HG02840 (cell line): ENCODE measurements around the gene S1PR5.
A peak's percentile ranks its signal among the peaks of the same experiment; 100 is the strongest.

Experiments used
- ATAC-seq: cut with Tn5 transposase; IDR thresholded peaks from one replicate; pipeline ENCODE4 v1.9.1; 2021; ENCODE audit warnings: mild to moderate bottlenecking, moderate library complexity, moderate number of reproducible peaks; ENCODE audit not compliant: unreplicated experiment, low FRiP score

S1PR5 gene

DNA sequence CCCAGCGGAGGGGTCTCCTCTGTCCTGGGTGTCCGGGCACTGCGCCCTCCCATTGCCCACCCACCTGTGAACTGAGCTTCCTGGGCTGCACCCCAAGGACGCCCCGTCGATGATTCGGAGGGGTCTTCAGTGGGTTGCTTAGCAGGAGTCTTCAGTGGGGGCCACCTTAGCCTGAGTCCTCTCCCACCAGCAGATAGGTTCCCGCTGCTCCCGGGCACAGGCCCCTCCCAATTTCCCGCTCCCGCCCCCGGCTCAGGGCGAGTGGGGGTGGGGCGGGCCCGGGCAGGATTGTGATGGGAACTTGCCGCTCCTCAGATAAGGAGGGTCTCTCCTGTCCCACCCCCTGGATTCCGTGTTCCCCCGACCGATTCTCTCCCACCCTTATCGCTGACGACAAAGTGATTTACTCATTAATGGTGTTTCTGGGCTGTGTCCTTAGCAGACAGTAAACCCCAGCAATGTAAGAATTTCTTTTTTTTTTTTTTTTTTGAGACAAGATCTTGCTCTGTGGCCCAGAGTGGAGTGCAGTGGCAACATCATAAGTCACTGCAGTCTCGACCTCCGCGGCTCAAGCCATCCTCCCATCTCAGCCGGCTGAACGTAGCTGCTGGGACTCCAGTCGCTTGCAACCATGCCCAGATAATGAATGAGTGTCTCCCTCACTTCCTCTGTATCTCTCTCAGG is 655 bp upstream of the S1PR5 start:
- no peak for ATAC-seq

DNA sequence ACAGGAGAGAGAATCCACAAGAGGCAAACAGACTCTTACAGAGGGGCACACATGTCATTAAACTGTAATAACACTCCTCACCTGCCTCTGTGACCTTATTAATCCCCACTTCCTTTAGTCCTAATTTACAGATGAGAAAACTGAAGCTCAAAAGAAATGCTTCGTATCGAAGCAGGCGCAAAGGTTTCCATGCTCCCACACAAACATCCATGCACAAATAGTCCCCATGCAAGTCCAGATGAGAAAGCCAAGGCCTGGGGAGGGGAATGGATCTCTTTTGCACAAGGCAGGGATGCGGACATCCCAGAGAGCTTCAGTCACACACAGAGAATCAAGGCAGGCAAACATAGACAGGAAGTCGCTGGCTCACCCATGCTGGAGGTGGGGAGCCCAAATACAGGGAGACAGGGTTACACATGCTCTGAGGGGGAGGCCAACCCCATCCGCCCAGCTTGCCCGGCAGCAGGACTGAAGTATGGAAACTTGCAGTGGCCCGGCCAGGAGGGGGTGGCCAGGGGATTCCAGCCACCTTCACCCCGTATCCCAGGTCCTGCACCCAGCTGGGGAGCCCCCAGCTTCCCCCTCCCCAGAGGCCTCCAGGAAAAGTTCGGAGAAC is 468 bp downstream of the S1PR5 start:
- no peak for ATAC-seq

DNA sequence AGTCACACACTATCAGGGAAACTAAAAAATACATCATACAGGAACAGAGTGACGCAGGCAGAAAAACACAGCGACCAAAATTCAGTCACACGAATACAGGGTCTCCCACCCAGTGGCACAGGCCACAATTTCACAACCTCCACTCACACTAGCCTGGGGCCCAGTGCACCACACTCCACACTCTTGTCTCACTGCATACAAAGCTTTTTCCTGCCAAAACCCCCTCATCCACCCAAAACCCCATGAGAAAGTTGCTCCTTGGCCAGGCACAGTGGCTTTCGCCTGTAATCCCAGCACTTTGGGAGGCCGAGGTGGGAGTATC is 1.2 kb downstream of the S1PR5 start:
- ATAC-seq: no peak

DNA sequence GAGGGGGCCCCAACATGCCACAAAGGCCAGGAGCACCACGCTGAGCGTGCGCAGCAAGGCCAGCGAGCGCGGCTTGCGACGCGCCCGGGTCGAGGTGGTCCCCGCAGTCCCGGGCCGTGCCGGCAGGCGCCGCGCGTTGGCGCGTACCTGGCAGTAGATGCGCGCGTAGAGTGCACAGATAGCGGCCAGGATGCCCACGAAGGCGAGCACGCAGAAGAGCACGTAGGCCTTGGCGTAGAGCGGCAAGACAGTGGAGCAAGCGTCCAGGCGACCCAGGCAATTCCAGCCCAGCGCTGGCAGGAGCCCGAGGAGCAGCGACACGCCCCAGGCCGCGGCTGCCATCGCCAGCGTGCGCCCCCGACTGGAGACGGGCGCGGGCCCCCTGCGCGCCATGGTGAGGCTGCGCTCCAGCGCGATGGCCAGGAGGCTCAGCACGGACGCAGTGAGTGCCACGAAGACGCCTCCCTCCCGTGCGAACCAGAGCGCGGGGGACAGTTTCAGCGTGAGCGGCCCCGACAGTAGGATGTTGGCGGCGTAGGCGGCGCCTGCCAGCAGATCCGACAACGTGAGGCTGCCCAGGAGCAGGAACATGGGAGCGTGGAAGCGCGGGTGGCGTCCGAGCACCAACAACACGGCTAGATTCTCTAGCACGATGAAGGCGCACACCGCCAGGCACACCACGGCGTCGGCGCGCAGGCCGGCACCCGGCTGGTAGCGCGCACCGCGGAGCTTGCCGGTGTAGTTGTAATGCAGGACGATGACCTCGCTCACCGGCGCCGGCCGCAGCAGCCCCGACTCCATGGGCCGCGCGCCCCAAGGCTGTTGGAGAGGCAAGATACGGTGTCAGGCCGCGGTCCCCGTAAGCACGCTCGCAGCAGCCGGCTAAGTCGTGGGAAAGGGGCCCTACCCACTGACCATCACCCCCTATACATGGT is 2.8 kb downstream of the S1PR5 start:
- no peak for ATAC-seq

DNA sequence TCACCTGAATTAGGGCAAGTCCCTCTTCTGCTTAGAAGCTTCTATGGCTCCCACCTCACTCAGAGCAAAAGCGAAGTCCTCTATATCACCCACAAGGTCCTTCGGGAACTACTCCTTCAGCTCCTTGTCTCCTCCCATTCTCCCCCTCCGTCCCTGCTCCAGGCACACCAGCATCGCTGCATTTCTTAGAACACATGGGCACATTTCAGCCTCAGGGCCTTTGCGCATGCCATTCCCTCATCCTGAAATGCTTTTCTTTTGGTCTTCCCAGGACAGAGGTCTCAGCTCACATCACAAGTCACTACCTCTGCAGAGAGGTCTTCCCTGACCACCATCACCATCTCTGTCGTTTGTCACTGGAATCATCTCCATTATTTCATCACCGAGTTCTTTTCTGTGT is 4.0 kb downstream of the S1PR5 start:
- no peak for ATAC-seq

DNA sequence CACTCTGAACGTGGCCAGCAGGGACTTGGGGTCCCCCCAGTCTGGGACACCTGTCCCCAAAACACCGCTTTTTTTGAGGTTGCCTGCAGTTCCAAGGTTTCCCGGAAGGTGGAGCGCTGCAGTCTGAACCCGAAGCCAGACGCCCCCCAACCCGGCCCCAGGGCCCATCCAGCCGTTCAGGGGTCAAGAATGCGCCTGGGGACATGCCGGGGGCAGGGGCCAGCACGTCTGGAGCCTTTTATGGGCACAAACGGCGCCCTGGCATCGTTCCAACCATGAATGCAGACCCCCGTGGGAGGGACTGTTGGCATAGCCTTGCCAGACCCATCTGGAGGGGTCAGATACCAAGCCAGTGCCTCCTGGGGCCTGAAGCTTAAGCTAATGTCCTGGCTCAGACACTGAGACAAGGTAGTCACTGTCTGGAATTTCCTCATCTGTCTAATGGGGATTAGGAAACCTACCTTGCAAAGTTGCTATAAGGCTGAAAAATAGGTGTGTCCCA is 6.9 kb downstream of the S1PR5 start:
- ATAC-seq: no peak

DNA sequence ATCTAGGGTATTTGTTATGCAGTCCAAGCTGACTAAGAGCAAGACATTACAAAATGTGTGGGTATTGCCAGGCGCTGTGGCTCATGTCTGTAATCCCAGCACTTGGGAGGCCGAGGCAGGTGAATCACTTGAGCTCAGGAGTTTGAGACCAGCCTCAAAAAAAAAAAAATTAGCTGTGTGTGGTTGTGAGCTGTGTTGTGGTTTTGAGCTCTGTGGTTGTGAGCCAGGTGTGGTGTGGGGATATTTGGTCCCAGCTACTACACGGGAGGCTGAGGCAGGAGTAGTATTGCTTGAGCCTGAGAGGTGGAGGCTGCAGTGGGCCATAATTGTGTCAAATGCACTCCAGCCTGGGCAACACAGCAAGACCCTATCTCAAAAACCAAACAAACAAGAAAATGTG is 8.5 kb downstream of the S1PR5 start:
- no peak for ATAC-seq

DNA sequence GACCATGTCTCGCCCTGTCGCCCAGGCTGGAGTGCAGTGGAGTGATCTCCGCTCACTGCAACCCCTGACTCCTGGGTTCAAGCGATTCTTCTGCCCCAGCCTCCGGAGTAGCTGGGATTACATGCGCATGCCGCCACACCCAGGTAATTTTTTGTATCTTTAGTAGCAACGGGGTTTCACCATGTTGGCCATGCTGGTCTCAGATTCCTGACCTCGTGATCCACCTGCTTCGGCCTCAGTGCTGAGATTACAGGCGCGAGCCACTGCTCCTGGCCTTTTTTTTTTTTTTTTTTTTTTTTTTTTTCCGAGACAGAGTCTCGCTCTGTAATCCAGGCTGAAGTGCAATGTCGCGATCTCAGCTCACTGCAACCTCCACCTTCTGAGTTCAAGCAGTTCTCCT is 9.2 kb downstream of the S1PR5 start:
- no peak for ATAC-seq

DNA sequence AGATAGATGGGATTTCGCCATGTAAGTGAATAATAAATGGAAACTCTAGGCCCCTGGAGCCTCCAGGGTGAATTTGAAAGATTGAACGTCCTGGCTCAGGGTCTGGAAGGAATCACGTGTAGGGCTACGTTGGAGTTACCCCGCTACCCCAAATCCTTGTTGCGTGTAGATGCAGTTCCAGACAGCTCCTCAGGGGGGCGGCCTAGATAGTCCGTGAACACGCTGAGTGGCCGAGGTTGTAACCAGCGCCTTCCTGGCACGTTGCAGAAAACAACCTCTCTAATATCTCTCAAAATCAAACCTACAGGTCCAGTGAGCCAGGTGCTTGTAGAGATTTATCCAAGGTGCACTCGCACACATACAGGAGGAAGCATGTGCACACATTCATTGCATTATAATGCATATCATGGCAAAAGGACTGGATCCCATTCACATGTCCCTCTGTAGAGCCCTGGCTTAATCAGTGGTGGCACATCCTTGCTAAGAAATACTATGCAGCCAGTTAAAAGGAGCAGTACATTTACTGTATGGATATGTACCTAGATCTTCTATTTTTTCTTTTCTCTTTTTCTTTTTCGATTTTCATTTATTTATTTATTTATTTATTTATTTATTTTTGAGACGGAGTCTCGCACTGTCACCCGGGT is 11.5 kb downstream of the S1PR5 start:
- no peak for ATAC-seq

DNA sequence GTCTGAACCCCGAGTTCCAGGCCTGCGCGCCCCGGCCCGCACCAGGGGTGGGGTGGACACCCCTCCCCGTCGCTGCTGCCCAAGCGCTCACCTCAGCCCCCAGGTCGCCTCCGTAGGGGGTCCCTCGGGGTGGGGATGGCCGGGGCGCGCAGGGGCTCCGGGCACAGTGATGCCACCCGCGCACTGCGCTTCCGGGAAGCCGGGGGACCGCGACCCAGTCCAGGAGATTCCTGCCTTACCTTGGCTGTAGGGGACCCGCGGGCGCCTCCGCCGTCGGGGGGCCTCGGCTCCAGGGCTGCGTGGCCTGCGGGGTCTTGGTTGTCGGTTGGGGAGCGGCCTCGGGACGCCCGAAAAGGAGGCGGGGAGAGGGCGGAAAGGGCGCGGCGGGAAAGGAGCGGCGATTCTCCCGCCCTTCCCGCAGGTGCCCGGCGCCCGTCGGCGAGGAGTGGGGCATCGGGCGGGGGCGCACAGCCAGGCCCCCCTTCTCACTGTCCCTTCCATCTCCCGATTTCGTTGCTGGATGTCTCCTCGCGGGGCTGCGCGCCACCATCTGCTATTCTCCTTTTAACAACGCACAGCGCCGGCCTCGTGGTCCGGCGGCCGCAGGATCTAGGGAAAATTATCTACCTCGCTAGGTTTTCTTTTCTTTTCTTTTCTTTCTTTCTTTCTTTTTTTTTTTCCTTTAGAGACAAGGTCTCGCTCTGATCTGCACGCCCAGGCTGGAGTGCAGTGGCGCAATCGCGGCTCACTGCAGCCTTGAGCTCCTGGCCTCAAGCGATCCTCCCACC is 14.1 kb downstream of the S1PR5 start, which contains the start of gene KEAP1:
KEAP1 (minus strand) TSS at position 355 of the 788 bp plus-strand sequence. CDS start 3,323 bp downstream, outside the sequence.
- peak; percentile 41 for ATAC-seq

DNA sequence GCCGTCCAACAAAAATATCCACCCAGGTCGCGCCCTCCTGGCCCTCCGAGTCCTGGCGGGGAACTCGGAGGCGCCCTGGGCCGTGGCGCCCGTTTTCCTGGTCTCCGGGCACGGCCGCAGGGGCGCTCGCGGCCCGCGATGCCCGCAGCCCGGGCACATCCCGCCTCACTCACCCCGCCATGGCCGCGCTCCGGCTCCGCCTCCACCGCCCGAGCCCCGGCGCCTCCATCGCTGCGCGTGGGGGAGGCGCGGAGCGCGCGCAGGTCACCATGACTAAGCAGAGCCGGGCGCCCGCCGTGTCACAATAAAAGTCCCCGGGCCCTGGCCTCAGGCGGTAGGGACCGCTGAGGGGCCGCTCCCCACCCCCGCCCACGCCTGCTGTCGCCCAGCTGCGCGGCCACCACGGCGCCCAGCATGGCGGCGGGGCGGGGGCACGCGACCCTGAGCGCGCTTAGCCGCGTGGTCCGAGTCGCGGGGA is 14.7 kb downstream of the S1PR5 start:
- peak; percentile 81 for ATAC-seq

DNA sequence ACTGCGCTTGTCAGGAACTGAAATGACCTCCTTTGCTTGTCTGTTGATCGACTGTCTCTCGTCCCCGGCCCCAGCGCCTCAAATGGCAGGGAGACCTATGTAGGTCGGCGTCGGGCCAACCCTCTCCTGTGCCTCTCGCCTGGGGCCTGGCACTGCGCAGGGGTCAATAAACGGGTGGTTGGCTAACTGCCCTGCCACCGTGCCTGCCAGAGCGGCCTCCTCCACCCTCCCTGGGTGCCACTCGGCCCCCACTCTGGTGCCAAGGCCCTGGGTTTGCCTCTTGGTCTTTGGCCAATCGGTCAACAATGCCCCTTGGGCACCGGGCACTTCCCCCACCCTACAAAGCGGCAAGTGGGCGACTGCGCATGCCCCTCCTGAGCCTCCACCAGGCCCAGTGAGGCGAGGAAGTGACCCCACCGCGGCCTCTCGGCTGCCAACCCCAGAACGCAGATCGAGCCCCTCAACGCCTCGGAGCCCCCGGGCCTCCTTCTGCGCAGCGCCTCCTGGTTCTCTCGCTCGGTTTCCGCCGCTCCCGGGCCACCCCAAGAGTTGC is 15.2 kb downstream of the S1PR5 start:
- ATAC-seq: peak; percentile 44

DNA sequence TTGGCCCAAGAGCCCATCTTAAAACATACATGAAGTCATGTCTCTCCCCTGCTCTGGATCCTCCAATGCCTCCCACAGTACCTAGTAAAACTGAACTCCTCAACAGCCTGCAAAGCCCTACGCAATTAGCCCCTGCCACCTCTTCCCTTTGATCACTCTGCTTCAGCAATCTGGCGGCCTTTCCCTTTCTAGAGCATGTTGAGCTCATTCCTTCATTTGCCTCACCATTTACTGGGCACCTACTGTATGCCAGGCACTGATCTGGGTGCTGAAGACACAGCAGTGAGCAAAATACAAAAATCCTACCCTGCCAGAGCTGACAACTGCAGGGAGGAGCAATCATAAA is 17.0 kb downstream of the S1PR5 start:
- ATAC-seq: no peak

DNA sequence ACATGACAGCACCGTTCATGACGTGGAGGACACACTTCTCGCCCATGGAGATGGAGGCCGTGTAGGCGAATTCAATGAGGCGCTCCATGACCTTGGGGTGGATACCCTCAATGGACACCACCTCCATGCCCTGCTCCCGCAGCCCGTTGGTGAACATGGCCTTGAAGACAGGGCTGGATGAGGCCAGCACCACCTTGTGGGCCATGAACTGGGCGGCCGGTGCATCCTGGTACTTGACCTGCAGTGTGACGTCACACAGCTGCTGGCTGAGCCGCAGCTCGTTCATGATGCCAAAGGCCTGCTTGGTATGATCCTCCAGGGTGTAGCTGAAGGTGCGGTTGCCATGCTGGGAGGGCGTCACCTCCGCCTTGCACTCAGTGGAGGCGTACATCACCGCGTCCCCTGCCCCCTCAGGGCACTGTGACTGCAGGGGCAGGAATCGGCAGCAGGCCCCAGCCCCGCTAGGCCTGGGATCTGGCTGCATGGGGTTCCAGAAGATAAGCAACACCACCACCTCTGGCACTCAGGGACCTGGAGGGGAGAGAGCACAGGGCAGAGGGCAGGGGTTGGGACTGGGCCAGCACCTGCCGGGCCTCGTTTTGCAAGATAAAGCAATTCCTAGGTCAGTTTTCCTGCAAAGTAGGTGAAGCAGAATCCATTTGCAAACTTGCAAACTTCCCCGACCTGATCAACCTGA is 17.5 kb downstream of the S1PR5 start:
- no peak for ATAC-seq

DNA sequence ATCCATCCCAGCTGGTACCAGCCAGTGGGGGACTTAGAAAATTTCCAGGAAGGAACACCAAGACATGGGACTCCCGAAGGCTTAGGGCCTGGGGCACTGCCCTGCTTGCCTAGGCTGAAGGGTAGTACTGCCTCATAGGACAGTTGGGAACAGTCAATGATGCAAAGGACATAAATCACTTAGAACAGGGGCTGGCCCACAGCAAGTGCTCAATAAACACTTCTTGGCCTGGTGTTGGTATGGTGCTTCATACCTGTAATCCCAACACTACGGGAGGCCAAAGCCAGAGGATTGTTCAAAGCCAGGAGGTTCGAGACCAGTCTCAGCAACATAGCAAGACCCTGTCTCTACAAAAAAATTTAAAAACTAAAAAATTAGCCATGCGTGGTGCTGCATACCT is 19.9 kb downstream of the S1PR5 start:
- no peak for ATAC-seq

DNA sequence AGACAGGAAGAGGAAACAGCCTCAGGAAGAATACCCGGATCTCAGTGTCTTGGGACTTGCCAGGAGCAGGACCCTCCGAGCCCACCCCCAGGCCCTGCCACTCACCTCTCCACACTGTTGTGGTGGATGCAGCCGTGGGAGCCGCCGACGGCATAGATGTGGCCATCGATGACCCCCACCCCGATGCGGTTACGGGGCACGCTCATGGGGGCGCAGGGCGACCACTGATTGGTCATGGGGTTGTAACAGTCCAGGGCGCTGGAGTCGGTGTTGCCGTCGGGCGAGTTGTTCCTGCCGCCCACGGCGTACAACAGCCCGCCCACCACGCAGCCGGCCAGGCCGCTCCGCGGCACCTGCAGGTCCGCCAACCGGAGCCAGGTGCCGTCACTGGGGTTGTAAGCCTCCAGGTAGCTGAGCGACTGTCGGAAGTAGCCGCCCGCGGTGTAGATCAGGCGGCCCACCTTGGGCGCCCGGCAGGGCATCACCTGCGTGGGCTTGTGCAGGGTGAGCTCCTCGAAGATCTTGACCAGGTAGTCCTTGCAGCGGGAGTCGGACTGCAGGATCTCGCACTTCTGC is 25.7 kb downstream of the S1PR5 start:
- no peak for ATAC-seq

DNA sequence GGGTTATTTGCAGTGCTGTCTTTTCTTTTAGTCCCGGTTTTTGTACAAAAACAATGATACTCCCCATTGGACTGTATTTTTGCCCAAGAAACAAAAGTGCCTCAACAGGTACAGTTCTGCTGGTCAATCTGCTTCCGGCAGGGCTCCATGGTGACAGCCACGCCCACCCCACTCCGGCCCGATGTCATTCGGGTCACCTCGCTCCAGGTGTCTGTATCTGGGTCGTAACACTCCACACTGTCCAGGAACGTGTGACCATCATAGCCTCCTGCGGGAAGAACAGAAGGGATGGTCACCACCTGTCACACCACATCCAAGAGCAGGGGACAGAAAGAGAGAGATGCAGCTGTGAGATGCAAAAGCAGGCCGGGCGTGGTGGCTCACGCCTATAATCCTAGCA is 30.7 kb downstream of the S1PR5 start:
- ATAC-seq: no peak

DNA sequence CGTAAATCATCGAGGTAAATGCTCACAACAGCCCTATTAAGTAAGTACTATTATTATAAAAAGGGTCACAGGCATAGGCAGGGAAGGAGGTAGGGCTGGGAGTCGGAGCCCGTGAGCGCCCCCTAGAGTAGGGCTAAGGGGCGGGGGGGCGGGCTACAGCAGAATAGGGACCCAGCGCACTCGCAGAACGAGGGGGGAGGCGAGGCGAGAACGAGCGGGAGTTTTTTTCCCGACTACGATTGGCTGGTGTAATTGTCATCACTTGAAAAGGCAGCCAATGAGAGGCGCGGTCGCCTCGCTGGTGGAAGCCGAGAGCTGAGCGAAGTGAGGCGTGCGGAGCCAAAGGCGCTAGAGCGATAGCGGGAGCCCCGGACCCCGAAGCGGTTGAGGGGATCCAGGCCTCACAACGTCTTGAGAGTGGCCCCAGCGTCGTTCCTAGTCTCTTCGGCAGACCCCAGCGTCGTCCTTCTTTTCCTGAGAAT is 38.3 kb downstream of the S1PR5 start:
- ATAC-seq: no peak

DNA sequence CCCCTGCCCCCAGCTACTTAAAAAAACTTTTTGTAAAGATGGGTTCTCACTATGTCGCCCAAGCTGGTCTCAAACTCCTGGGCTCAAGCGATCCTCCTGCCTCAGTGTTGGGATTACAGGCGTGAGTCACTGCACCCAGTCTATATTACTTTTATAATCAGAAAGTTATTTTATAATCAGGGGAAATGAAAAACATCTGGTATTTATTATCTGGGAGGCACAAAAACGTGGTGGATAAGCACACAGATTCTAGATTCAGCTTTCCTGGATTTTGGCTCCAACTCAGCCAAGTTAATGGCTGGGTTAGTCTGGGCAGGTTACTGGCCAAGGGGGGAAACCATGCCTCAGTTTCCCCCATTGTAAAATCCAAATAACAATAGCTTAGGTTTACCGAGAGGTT is 38.8 kb downstream of the S1PR5 start:
- ATAC-seq: no peak
